Stimulated activated CD8-positive, alpha-beta memory T cell treated with anti-CD3 and anti-CD28 coated beads, Interleukin-12 subunit alpha, Interleukin-12 subunit beta, amount 100 ng/mL, for 1 hour (primary cell): ENCODE data around the gene MYL4.
"Not testable (repeated sequence)": the region's sequence is repeated elsewhere in the genome, so short reads cannot be mapped to it uniquely, and the experiment has no call there.

Source experiments
- DNase-seq: peaks from one replicate; pipeline ENCODE4 v3.0.0-alpha.2; 2020; ENCODE audit warnings: low read depth

MYL4 gene

GRCh38 chr17:47221154-47221553 is 12.0 kb downstream of the MYL4 start:
- DNase-seq = no peak

DNA sequence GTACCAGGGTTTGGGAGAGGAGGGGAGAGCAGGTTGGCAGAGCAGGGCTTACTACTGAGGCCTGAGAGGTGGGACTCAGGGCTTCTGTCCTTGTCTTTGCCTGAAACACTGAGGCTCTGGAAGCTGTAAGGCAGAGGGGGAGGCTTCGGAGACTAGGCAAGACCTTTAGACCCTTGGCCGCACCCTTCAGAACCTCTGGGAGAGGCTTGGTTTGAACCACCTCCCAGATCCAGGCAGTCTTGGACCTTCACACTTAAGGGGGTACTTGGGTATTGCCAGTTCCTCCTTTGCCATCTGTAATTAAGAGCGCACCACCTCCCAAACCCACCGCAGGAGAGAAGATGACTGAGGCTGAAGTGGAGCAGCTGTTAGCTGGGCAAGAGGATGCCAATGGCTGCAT is 12.9 kb downstream of the MYL4 start:
- DNase-seq = no peak

GRCh38 chr17:47223007-47223406 is 13.9 kb downstream of the MYL4 start:
- DNase-seq = no peak

GRCh38 chr17:47223460-47223859 is 14.3 kb downstream of the MYL4 start:
- DNase-seq = no peak

- DNase-seq = not testable (repeated sequence)
These were observed 14.9 kb downstream of the MYL4 start for GRCh38 chr17:47224077-47224476.

- no peak for DNase-seq
These were observed 15.8 kb downstream of the MYL4 start for GRCh38 chr17:47224966-47225365.

- DNase-seq = no peak
These were observed 16.3 kb downstream of the MYL4 start for GRCh38 chr17:47225436-47225858.

- no peak for DNase-seq
These were observed 17.0 kb downstream of the MYL4 start for GRCh38 chr17:47225911-47226688.

DNA sequence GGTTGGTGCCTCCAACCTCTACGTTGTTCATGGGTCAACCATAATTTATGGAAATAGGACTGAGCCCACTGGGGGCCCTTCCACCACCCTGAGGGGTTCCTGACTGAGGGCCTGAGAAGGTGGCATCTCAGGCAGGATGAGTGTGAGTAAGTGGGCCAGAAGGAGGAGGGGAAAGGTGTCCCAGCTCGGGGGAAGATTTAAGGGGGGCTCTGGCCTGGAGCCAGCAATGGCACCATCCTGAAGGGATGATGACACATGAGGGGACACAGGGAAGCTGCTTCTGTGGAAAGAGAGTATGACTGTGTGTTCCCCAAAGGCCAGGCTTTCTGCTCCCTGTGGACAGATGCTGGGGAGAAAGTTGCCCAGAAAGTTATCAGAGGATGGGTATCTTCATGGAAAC is 18.7 kb downstream of the MYL4 start:
- no peak for DNase-seq

DNA sequence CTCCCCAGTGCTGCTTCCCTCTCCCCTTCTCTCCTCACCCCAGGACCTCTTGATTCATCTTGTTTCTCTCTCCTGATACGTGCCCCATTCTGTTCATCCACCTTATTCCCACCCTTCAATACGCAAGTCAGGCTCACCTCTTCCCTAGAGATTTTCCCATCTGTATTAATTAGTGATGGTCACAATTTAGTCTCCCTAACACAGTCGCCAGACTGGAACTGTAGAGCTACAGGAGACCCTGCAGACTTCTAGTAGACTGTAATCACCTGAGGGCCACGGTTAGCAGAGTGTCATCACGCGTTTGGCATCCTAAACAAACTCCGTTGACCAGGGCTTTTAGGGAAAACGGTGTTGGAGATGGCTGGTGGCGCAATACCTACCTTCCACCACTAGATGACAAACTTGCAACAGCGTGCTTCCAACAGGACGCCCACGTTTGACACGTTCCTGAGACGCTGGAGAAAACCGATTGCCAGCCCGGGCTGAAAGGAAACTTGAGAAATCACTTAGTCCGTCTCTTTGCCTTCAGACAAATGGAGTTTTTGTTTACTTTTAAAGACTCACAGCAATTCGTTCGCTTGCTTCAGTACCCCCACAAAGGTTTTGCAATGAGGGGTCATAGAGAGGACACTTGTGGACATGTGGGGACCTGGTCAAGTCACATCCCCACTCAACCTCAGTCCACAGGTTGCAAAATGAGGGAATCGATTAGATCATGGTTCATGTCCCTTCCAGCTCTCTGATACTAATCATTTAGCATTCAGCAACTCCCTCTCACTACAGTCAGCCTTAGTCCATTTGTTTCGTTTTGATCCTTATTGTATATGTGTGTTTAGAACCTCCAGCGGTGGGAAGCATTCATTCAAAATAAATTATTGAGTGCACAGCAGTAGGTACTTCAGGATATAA is 20.6 kb downstream of the MYL4 start:
- peak; percentile 57 for DNase-seq

GRCh38 chr17:47230864-47231263 is 21.7 kb downstream of the MYL4 start:
- no peak for DNase-seq

DNA sequence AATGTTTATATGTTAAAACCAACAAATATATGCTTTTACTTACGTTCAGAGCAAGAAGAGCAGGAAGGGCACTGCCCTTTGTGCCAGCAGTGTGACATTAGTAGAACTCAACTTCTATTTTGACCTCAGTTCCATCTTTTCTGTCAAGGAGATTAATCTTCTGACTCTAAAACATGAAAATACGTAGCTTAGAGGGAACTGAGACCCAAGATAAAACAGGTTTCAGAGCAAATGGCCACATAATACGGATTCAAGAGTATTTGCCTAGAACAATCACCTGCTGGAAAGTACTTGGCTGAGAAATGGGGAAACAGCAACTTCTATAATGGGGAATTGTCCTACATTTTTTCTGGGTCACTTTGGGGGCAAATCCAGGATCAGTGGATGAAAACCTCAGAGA is 22.2 kb downstream of the MYL4 start:
- no peak for DNase-seq

GRCh38 chr17:47231866-47232265 is 22.7 kb downstream of the MYL4 start:
- no peak for DNase-seq

GRCh38 chr17:47232465-47232864 is 23.3 kb downstream of the MYL4 start:
- DNase-seq = no peak

GRCh38 chr17:47235506-47235905 is 26.4 kb downstream of the MYL4 start:
- DNase-seq = no peak

GRCh38 chr17:47235923-47236322 is 26.8 kb downstream of the MYL4 start:
- DNase-seq = no peak

DNA sequence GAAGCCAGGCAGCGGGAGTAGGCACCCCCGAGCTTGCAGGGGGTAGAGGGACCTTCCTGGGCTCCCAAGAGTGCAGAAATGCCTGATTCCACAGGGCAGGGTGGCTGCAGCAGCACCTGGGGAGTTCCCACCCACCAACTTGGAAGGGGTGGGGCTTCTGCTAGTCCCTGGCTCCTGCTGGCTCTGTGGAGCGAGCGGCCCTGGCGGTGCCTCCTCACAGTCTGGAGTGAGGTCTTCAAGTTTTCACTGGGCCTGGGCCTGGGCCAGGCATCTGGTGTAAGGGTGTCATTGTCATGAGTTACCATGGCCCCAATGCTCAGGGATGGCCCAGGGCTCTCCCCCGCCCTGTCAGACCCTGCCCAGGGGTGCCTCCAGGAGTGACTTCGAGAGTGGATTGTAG is 28.7 kb downstream of the MYL4 start:
- no peak for DNase-seq

GRCh38 chr17:47238321-47239010 is 29.3 kb downstream of the MYL4 start:
- no peak for DNase-seq

- no peak for DNase-seq
These were observed 30.4 kb downstream of the MYL4 start for GRCh38 chr17:47239619-47239966.

GRCh38 chr17:47239967-47240651 is 31.0 kb downstream of the MYL4 start:
- no peak for DNase-seq

DNA sequence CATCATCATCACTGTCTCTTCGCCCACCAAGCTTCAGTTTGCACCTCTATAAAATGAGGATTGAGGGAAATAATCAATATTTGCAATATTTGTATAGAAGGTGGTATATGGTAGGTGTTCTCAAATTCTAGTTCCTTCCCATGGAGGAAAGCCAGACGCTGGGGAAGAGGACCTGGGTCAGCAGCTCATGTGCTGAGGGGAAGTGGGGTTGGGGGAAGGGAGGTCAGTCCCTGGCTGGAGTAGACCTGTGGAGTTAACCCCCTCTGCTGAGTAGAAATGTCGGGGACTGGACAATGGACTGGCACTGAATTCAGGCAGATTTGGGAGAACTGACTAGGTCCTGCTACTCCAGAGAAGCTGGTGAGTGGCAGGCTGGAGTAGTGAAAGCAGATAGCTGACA is 31.7 kb downstream of the MYL4 start:
- no peak for DNase-seq

GRCh38 chr17:47242648-47243047 is 33.5 kb downstream of the MYL4 start:
- no peak for DNase-seq
